Testis (tissue), 2 donors: Measurements from ENCODE around the gene NTM.

Experiments
- CTCF ChIP-seq, 3 experiments: fragments of 450-650 bp in 2 of 3; fragments of 200-600 bp in 1 of 3; sonication (generic) in 1 of 3; IDR thresholded peaks; one replicate each; pipeline ENCODE4 v1.5.1; 2016 to 2019; ENCODE audit warnings: antibody characterized with exemption in 3 of 3, mild to moderate bottlenecking in 2 of 3, moderate library complexity in 1 of 3
- POLR2A ChIP-seq: fragments of 450-650 bp; IDR thresholded peaks from one replicate; pipeline ENCODE4 v1.6.1; 2017; ENCODE audit warnings: antibody characterized with exemption, mild to moderate bottlenecking, moderate library complexity

GRCh38 chr11:131943295-131943694 lies 572.9 kb downstream of the NTM start:
- TF ChIP-seq POLR2A, result no peak
- TF ChIP-seq CTCF (IDR thresholded peaks at IDR 0.05), result no peak
